GM18870 (cell line): Measurements from ENCODE around the gene KCNQ1.

ENCODE experiments used
- ATAC-seq: cut with Tn5 transposase; IDR thresholded peaks from one replicate; pipeline ENCODE4 v1.9.1; 2021; ENCODE audit warnings: moderate library complexity; ENCODE audit not compliant: unreplicated experiment

KCNQ1 gene

DNA sequence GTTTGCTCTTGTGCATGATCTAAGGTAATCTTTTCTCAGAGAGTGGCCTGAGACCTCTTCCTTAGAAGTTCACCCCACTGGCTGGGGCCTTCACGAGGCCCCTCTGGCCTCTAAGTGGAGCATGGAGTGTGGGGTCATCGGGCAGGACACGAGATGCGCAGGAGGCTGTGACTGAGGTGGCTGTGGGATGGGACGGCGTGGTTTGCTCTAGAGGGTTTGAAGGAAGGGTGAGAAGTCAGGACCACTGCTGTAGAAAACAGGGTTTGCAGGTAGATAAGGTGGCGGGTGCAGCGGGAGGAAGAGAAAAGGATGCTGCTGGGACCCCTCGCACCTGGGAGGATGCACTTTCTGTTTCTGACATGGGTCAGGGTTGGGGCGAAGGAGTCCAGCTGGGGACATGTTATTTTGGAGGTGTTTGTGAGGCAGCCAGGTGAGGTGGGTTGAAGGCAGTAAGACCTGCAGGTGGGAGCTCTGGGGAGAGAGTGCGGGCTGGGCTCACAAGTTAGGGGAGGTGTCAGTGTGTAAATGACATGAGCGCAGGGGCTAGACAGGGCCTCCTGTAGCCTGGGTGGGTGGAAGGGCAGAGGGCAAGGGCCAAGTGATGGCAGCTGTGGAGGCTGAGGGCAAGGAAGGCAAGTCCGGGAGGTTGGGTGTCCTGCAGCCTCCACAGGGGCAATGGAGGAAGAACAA, 62.5 kb downstream of the KCNQ1 start:
- ATAC-seq: no peak

DNA sequence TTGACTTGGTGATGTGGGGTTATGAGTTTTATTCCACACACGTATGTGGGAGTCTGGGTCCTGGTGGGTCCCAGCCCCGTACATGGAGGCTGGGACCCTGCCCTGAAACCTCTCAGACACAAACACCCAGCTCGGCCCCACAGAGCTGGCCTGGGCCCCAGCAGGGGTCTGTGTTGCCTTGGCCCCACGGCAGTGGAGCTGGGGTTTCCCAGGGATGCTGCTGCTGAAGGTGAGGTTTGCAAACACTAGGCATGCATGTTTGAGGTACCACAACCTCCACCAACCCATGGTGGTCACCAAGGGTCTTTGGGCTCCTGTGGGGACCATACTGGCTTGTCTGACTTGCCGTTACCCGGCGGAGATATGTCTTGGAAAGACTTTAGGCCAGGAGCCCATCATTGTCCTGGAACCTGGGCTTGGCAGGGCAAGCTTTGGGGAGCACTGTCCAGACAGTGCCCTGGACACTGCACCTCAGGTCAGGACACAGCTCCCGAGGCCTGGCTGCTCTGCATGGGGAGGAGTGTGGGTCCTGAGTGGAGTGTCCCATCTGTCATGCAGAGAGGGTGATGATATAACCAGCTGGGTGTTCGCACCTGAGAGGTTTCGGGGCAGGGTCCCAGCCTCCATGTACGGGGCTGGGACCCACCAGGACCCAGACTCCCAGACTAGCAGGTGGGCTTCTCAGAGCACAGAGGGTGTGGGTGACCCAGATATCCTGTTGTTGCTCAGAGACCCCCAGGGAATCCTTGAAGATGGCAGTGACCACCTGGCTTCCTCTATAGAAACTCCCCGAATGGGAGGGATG, 63.3 kb downstream of the KCNQ1 start:
- no peak for ATAC-seq

DNA sequence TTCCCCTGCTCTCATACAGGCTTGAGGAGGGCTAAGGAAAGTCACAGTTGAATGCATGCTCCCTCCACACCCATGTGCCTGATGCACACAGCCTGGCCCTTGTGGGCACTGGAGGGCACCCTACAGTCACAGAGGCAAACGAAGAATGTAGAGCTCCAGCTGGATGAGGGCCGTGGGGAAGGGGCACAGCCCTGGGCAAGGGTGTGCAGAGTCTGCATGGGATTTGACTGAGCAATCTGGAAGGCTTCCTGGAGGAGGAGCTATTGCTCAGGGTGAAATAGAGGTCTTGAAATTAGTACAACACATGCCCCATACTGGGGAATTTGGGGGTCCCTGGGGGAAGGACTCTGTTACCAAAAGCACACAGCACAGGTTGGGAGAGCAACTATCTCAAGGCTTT, 64.0 kb downstream of the KCNQ1 start:
- no peak for ATAC-seq

DNA sequence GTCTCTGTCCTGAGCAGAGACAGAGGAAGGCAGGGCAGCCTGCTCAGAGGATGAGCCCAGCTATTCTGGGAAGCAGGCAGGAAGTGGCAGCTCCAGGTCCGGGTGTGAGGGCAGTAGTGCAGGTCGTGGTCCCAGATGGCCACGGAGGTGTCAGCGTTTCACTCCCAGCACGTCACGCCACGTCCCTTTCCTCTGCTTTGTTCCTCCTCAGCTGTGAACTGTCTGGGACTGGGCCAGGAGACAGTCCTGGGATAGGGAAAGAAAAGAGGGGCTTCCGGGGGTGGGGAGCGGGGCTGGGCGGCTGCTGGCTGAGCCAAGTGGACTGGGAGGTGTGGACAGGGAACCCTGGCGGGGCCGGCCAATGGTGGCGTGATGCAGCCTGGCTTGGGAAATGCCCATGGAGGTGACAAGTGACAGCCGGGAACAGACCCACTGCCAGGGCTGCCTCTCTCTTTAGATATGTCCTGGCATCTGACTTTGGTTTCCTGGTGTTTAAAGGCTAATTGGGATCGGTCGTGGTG, 64.7 kb downstream of the KCNQ1 start:
- ATAC-seq: no peak

DNA sequence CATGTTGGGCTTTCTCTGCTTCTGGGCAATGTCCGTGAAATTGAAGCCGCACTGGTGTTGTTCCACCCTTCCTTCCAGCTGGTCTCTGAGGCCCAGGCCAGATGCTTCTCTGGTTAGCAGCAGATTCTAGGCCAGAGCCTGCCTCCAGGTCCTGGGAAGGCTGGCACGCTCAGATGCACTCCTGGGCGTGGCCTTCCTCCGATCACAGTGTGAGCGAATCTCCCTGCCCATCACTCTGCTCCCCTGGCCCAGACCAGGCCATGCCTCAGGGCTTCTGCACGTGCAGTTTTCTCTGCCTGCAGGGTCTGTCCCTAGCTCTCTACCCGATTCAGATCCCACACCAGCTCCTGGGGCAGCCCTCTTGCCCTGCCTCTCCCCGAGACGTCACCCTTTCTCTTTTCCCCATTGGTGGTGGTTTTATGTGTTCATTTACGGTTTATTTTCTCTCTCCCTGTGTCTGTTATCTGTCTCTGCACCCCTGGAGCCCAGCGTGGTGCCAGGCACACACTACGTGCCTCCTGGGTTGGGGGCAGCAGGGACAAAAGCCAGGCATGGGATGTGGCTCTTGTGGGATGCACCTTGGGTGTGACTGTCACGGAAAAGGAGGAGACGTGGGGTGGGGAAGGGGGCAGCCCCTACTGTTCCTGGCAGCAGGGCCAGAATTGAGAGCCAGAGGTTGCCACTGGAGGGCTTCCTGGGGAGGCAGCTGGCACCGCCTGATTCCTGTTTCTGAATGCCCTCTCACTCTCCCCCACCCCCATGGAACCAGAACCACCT, 66.0 kb downstream of the KCNQ1 start:
- ATAC-seq: no peak

DNA sequence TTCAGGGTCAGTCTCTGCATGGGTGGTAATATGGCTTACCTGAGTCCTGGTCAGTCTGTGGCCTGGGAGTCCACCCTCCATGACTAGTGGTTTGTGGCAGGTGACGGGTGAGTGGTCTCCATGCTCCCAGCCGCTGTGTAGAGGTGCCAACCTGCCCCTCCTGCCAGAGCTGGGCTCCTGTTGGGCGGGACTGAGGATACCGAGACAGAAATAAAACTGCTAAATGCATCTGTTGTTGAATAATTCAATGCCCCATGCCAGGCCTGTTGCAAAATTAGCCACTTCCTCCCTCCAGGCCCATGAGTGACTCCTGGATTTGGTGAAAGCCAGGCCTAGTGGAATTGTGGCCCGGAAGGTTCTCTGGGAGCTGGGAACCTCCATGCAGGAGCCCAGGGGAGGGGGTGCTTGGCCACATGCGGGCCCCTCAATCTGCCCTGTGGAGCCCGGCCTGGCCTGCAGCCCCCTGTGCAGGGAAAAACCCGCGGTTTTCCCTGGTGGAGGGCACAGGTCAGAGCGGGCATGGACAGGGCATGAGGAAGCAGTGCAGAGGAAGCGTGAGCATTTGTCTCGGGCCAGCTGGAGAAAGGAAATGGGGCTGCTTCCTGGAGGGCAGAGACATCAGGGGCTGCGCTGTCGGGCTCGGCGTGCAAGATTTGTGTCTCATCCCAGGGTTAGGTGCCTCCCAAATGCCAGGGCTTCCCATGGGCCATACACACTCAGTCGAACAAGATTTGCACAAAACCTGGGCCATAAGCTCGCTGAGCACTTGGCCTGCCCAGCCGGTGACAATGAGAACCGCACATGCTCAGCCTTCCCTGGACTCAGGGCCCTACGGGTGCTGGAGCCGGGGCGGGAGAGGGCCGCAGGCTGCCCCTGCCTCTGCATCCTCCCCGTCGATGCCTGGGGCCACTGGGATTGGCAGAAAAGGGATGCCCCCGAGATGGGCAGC, 66.9 kb downstream of the KCNQ1 start:
- ATAC-seq: no peak

DNA sequence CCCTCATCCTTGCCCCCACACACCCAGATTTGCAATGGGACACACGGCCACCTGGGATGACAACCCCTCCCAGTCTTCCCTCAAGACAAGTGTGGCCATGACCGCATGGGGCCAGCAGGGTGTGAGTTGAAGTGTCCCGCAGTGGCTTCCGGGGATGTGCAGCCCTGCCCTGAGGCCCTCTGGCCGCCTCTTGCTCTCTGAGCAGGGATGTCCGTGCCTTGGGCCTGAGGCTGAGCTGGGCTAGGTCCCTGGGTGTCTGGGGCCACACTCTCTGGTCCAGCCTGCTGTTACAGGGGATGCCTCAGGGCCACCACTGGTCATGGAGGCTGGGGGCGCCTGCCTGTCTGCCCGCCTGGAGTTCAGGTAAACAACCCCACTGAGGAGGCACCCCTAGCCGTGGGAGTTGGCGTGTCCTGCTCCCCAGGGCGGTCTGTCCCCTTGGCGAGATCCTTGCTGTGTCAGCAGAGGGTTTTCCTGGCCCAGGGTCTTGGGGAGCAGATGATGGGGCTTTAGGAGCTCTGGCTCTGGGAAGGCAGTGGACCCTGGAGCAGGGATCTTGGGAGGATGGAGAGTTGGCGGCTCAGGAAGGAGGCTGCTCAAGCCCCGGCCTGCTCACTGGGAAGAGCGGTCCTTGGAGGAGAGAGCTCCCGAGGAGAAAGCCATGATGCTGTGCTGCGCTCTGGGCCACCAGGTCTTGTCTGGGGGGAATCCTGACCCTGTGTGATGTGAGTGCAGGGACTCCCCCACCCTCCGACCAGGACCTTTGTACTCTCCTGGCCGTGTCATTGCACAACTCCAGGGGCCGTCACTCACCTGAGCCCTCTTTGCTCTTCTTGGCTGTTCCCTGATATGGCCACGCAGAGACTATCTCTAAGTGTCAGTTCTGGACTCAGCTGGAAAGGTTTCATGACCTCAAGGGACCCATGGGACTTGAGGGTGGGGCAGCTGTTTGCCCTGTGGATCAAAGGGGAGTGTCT, 67.9 kb downstream of the KCNQ1 start:
- ATAC-seq: no peak

DNA sequence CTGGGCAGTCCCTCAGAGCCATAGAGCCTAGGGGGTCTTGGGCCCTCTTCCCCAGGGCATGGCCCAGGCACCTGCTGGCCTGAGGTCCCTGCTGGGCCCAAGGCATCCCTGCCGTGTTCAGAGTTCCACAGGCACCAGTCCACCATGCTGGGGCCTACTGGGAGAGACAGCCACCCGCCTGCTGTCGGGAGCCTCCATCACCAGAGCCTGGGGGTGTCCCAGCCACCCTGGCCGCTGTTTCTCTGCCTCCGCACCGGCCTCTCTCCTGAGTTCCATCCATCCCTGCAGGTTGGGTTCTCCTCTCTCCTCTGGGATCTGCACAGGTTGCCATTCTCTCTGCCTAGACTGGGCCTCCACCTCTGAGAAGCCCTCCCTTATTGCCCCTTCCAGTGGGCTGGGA, 68.6 kb downstream of the KCNQ1 start:
- no peak for ATAC-seq

DNA sequence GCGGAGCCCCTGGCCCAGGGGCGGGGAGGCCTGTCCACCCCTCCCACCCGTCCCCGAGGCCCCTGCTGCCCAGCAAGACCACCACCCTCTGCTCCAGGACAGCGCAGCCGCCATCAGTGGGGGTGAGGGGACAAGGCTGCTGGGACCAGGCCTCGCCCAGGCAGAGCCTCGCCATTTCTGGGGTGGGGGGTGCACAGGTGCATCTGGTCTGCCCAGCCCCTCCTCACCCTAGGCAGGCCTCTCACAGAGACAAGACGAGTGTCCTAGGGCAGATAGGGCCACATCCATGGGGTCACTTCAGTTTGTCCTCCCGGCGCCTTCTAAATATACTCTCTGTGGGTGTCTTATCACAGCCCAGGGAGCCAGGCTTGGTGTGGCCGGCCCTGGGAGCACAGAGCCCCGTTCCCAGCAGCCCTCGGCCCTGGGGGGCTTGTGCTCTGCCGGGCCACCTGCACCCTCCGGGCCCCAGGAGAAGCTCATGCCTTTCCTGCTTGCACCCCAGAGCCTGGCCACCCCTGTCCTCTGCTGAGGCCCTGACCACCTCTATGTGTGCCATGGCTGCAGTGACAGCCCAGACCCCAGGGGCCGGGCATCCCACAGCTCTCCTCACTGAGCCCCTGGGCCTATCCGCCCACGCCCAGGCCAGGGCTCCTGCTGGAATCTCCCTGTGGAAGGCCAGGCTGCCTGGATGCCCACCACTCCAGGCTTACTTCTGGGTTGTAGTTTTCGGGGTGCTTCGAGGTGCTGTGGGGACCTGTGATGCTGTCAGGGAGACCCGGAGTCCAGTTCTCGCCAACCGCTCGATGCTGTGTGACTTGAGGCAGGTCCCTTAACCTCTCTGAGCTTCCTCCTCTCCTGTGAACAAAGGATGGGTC, 70.8 kb downstream of the KCNQ1 start:
- ATAC-seq: no peak

DNA sequence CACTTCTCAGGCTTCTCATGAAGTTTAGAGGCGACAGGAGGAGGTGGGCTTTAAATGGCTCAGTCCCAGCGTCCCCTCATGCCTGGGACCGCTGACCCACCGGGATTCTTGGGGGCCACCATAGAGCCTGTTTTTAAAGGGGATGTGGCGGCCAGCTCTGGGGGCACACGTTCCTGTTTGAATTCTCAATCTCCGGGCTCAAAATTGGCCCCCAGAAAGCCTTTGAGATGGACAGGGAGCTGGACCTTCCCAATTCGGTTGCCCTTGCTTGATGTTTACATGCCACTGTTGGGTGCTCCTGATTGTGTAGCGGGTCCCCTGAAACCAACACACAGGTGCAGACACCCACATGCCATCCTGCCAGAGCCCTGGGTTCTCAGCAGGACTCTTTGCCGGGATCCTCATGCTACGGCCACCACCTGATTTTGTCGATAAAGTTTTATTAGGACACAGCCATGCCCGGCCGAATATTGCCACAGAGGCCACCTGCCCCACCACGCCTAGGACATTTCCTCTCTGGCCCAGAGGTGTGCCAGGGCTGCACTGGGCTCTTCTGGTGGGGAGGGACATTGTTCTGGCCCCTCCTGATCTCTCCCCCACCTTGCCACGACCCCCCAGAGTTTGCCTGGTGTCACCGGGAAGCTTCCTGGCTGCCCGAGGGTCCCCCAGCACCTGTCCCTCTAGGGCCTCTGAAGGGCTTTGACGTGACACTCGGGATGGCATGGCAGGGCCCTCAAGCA, 71.6 kb downstream of the KCNQ1 start:
- ATAC-seq: no peak

DNA sequence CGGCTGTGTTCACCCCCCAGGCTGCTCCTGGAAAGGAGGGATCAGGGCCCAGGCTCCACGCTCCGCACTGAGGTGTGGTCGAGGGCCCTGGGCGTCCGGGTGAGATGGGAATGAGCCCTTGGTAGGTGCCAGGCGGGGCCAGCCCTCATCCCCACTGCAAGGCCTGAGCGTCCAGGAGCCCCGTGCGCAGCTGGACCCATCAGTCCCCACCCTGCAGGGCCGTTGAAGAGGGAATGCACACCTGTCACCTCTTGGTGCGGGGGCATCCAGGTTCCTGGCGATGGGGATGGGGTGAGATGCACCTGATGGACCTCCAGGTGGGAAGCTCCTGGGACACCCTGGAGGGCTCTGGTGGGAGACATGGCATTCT, 72.2 kb downstream of the KCNQ1 start:
- no peak for ATAC-seq

DNA sequence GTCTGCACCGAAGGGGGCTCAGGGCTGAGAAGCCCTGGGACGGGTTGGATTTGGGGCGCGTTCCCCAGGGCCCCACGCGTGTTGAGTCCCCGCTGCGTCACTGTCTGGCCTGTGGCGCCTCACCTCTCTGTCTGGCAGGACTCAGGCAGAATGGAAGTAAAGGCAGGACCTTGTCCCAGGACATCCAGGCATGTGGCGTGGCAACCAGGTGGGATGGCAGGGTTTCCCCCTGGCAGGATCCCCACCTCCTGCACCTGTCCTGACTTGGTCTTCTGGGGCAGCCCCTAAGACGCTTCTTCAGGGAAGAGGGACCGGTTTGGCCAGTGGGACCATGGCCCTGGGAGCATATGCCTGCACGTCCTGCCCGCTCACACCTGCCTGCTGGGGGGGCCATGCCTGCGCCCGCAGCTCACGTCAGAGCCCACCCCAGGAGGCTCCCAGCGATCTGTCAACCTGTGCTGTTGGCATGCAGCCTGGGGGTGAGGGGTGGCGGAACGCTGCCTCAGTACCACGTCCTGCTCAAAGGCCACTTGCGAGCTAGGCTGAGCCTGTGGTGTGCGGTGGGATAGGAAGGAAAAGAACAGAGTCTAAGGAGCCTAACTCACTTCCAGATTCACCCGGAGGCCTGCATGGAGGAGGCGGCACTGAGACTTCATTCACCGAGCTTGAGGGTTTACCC, 72.7 kb downstream of the KCNQ1 start:
- ATAC-seq: no peak

DNA sequence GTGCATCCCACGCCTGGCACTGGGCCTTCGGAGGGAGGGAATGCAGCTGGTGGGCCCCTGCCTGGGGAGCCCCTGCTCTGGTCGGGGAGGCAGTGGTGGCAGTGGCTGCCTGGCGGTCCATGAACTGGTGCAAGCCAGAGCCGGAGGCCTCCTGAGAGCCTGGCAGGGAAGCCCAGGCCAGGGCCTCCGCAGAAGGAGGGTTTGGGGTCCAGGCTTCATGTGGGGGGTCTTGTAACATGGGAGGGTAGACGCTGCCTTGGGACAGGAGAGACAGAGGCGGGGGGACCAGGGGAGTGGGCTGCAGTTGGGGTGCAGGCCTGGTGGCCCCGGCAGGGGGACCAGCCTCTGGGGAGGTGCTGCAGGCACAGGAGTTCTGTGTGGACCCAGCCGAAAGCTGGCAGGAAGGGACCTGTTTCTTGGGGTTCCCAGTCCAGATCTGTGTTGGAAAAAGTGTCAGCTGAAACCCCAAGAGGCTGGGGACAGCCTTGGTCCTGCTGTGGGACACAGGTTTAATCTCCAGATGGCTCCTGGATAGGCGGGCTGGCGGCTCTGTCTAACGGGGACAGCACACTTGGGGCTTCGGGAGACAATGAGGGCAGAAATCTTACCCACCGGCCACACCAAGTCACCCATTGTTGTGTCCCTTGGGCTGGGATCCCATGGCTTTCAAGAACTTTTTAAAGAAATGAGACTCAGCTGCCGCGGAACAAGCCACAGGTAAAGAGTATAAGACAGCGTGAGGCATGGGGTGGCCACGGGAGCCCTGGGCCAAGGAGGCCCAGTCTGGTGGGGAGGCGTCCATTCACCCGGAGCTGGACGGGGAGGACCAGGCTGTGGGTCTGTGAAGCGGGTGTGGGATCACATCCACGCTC, 73.5 kb downstream of the KCNQ1 start:
- ATAC-seq: no peak

DNA sequence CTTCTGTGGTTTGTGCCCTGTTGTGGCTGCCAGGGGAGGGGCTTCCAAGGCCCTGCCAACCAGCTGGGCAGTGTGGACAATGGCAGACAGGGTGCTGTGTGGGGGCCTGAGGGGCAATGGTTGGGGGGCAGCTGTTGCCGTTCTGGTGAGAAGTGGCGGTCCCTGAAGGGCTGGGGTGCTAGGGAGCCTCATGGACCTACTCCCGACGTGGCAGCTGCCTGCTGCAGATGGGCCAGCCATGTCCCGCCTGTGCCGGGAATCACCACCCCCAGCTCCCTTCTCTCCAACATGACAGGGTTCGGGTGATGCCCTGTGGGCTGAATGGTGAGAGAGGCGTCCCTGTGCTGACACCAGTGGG, 74.2 kb downstream of the KCNQ1 start:
- no peak for ATAC-seq

DNA sequence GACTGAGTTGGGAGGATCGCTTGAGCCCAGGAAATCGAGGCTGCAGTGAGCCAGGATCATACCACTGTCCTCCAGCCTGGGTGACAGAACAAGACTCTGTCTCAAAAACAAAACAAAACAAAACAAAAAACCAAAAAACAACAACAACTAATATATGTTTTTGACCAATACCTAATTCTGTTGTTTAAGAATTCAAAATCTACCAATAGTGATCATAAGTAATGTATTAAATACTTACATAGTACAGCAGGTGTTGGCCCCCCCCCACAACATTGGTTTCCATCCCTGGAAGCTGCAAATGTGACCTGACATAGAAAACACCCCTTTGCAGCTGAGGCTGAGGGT, 74.7 kb downstream of the KCNQ1 start:
- ATAC-seq: no peak
